ENCODE data around the gene PNPO. TPM values are rescaled to one million over a fixed set of nuclear protein-coding genes. Genes with fewer than 3 reads are reported as not detected.

The PNPO gene
- total and polyA plus RNA-seq, 4 donors, result 27.8 to 102 (median 51.3) TPM

DNA sequence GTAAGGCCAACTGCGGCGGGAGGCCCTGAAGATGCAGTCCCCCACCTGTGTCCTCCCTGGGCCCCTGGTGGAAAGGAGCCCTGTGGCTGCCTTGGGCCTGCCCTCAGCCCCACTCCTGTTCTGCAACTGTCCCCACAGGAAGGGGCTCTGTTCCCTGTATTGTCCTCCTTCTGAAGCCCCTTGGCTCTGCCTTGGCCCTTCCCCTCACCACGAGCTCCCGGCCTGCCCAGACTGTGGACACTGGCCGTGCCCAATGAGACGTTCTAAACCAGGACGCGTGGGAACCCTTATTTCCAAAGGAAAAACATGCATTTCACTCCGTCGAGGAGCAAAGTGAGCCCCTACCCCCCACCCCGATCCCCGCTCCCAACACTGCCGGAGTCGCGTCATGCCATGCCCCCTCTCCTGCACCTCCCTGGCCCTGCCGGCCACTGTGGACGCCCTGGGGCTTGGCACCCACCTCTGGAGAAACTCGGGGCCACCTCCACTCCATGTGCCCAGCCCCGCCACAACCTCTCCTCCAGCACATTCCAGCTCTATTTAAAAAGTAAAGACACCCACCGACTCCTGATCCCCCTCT is 13.5 kb upstream of the PNPO start:
- peaks cover 0 to 27% (median 18%) of the 10 kb centered on the region in 4 donors for H3K36me3 ChIP-seq (ENCODE audit: control insufficient read depth in 4 of 4, insufficient read depth in 3 of 4, low read depth in 1 of 4, low read length in 3 of 4)
- H3K27me3 ChIP-seq (ENCODE audit: control insufficient read depth in 4 of 4, insufficient read depth in 4 of 4, low read length in 3 of 4), result no peaks in the 10 kb centered on the region
- H3K4me3 ChIP-seq (ENCODE audit: low read depth in 1 of 3, low read length in 3 of 3), result no peak overlapping the region
- H3K9me3 ChIP-seq (ENCODE audit: control insufficient read depth in 4 of 4, low read length in 3 of 4), result no peaks in the 10 kb centered on the region
- 96% methylated on average over 20 of the region's 20 CpGs for WGBS
- H3K4me1 ChIP-seq (ENCODE audit: control insufficient read depth in 4 of 4, insufficient read depth in 4 of 4, low read length in 3 of 4), result peaks cover 0 to 15% (median 11%) of the 10 kb centered on the region in 4 donors
- TF ChIP-seq YY1 (IDR thresholded peaks at IDR 0.05) (no peak), NR2F2 (IDR thresholded peaks at IDR 0.05) (no peak), HNF4G (IDR thresholded peaks at IDR 0.05) (no peak), TAF1 (conservative IDR thresholded peaks at IDR 0.05) (no peak), SP1 (IDR thresholded peaks at IDR 0.05) (no peak), RAD21 (IDR thresholded peaks at IDR 0.05) (no peak), FOXA1 (IDR thresholded peaks at IDR 0.05) (no peak), JUND (IDR thresholded peaks at IDR 0.05) (no peak), GABPA (IDR thresholded peaks at IDR 0.05 in 1 of 2, conservative IDR thresholded peaks at IDR 0.05 in 1 of 2) (no peak), RXRA (IDR thresholded peaks at IDR 0.05) (no peak)
- TF ChIP-seq, protein P1, sequence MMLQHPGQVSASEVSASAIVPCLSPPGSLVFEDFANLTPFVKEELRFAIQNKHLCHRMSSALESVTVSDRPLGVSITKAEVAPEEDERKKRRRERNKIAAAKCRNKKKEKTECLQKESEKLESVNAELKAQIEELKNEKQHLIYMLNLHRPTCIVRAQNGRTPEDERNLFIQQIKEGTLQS (IDR thresholded peaks at IDR 0.05), result no peak
- TF ChIP-seq, protein P2, sequence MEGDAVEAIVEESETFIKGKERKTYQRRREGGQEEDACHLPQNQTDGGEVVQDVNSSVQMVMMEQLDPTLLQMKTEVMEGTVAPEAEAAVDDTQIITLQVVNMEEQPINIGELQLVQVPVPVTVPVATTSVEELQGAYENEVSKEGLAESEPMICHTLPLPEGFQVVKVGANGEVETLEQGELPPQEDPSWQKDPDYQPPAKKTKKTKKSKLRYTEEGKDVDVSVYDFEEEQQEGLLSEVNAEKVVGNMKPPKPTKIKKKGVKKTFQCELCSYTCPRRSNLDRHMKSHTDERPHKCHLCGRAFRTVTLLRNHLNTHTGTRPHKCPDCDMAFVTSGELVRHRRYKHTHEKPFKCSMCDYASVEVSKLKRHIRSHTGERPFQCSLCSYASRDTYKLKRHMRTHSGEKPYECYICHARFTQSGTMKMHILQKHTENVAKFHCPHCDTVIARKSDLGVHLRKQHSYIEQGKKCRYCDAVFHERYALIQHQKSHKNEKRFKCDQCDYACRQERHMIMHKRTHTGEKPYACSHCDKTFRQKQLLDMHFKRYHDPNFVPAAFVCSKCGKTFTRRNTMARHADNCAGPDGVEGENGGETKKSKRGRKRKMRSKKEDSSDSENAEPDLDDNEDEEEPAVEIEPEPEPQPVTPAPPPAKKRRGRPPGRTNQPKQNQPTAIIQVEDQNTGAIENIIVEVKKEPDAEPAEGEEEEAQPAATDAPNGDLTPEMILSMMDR (IDR thresholded peaks at IDR 0.05; ENCODE audit: low read depth, low read length, missing input control), result no peak
- TF ChIP-seq, protein P3, sequence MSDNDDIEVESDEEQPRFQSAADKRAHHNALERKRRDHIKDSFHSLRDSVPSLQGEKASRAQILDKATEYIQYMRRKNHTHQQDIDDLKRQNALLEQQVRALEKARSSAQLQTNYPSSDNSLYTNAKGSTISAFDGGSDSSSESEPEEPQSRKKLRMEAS (IDR thresholded peaks at IDR 0.05), result no peak
- H3K27ac ChIP-seq (ENCODE audit: low read depth in 1 of 2, low read length in 2 of 2), result no peak overlapping the region
- H3K9ac ChIP-seq (ENCODE audit: low read depth in 1 of 2, low read length in 2 of 2), result no peak overlapping the region
- DNase-seq (ENCODE audit: low spot score), result no peak

DNA sequence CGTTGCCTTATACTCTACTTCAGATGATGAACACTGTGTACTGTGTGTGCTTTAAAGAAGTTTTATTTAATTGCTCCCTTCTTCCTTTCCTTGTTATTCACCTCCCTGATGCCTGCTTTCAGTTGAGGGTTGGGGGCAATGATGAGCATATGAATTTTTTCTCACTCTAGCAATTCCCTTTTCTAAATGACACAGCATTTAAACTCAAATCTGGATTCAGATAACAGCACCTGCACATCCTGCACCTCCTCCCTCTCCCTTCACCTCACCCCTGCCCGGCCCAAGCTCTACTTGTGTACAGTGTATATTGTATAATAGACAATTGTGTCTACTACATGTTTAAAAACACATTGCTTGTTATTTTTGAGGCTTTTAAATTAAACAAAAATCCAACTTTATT is 13.0 kb upstream of the PNPO start:
- TF ChIP-seq EGR1 (IDR thresholded peaks at IDR 0.05; ENCODE audit: low read depth in 2 of 2), result no peak
- no peak for TF ChIP-seq RXRA (IDR thresholded peaks at IDR 0.05)
- no peak for TF ChIP-seq FOXA1 (IDR thresholded peaks at IDR 0.05)
- TF ChIP-seq, protein P1 (IDR thresholded peaks at IDR 0.05), result no peak
- TF ChIP-seq RAD21 (IDR thresholded peaks at IDR 0.05), result no peak
- no peak for TF ChIP-seq SP1 (IDR thresholded peaks at IDR 0.05)
- TF ChIP-seq, protein P3 (IDR thresholded peaks at IDR 0.05), result no peak
- TF ChIP-seq YY1 (IDR thresholded peaks at IDR 0.05), result no peak
- no peak for TF ChIP-seq TAF1 (conservative IDR thresholded peaks at IDR 0.05)
- TF ChIP-seq GABPA (IDR thresholded peaks at IDR 0.05 in 1 of 2, conservative IDR thresholded peaks at IDR 0.05 in 1 of 2), result no peak
- TF ChIP-seq NR2F2 (IDR thresholded peaks at IDR 0.05), result no peak
- TF ChIP-seq, protein P2 (IDR thresholded peaks at IDR 0.05; ENCODE audit: low read depth, low read length, missing input control), result no peak
- TF ChIP-seq, protein P4, sequence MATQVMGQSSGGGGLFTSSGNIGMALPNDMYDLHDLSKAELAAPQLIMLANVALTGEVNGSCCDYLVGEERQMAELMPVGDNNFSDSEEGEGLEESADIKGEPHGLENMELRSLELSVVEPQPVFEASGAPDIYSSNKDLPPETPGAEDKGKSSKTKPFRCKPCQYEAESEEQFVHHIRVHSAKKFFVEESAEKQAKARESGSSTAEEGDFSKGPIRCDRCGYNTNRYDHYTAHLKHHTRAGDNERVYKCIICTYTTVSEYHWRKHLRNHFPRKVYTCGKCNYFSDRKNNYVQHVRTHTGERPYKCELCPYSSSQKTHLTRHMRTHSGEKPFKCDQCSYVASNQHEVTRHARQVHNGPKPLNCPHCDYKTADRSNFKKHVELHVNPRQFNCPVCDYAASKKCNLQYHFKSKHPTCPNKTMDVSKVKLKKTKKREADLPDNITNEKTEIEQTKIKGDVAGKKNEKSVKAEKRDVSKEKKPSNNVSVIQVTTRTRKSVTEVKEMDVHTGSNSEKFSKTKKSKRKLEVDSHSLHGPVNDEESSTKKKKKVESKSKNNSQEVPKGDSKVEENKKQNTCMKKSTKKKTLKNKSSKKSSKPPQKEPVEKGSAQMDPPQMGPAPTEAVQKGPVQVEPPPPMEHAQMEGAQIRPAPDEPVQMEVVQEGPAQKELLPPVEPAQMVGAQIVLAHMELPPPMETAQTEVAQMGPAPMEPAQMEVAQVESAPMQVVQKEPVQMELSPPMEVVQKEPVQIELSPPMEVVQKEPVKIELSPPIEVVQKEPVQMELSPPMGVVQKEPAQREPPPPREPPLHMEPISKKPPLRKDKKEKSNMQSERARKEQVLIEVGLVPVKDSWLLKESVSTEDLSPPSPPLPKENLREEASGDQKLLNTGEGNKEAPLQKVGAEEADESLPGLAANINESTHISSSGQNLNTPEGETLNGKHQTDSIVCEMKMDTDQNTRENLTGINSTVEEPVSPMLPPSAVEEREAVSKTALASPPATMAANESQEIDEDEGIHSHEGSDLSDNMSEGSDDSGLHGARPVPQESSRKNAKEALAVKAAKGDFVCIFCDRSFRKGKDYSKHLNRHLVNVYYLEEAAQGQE (IDR thresholded peaks at IDR 0.05), result no peak
- no peak for TF ChIP-seq HNF4A (conservative IDR thresholded peaks at IDR 0.05)

More for the DNA sequence above, 13.0 kb upstream of the PNPO start:
- Histone ChIP-seq H3K4me1 (ENCODE audit: control insufficient read depth in 4 of 4, insufficient read depth in 4 of 4, low read length in 3 of 4) (peaks cover 0 to 15% (median 11%) of the 10 kb centered on the region in 4 donors), H3K9me3 (ENCODE audit: control insufficient read depth in 4 of 4, low read length in 3 of 4) (no peaks in the 10 kb centered on the region), H3K27ac (ENCODE audit: low read depth in 1 of 2, low read length in 2 of 2) (no peak overlapping the region), H3K9ac (ENCODE audit: low read depth in 1 of 2, low read length in 2 of 2) (no peak overlapping the region), H3K4me3 (ENCODE audit: low read depth in 1 of 3, low read length in 3 of 3) (no peak overlapping the region), H3K36me3 (ENCODE audit: control insufficient read depth in 4 of 4, insufficient read depth in 3 of 4, low read depth in 1 of 4, low read length in 3 of 4) (peaks cover 0 to 23% (median 14%) of the 10 kb centered on the region in 4 donors), H3K27me3 (ENCODE audit: control insufficient read depth in 4 of 4, insufficient read depth in 4 of 4, low read length in 3 of 4) (no peaks in the 10 kb centered on the region)
- 85% methylated on average over 2 of the region's 2 CpGs for WGBS
- DNase-seq (ENCODE audit: low spot score), result no peak
